Liver (tissue), 3 donors: ENCODE data around the gene OR52K2.
A peak's percentile ranks its signal among the peaks of the same experiment; 100 is the strongest.

Experiments used
- EGR1 ChIP-seq, 2 donors: IDR thresholded peaks; 2 replicates each; pipeline ENCODE4 v1.6.1; 2016 to 2018; ENCODE audit warnings: antibody characterized with exemption in 2 of 2, low read depth in 2 of 2
- FOXA1 ChIP-seq: IDR thresholded peaks from 2 replicates; pipeline ENCODE4 v1.6.1; 2016; ENCODE audit warnings: antibody characterized with exemption
- GABPA ChIP-seq, 2 donors: IDR thresholded peaks in 1 of 2; conservative IDR thresholded peaks in 1 of 2; 2 replicates each; pipeline ENCODE4 v1.6.1; 2016; ENCODE audit warnings: antibody characterized with exemption in 2 of 2, mild to moderate bottlenecking in 1 of 2, moderate library complexity in 1 of 2
- JUND ChIP-seq, 2 donors: IDR thresholded peaks; 2 replicates each; pipeline ENCODE4 v1.6.1; 2016; ENCODE audit warnings: antibody characterized with exemption in 2 of 2
- RAD21 ChIP-seq, 2 donors: IDR thresholded peaks; 2 replicates each; pipeline ENCODE4 v1.6.1; 2016; ENCODE audit warnings: antibody characterized with exemption in 2 of 2, mild to moderate bottlenecking in 2 of 2
- SP1 ChIP-seq: IDR thresholded peaks from 2 replicates; pipeline ENCODE4 v1.6.1; 2018; ENCODE audit warnings: antibody characterized with exemption, mild to moderate bottlenecking
- TAF1 ChIP-seq: conservative IDR thresholded peaks from 2 replicates; pipeline ENCODE4 v1.6.1; 2016; ENCODE audit warnings: antibody characterized with exemption, mild to moderate bottlenecking
- YY1 ChIP-seq: IDR thresholded peaks from 2 replicates; pipeline ENCODE4 v1.6.1; 2016; ENCODE audit warnings: antibody characterized with exemption, mild to moderate bottlenecking
- TF ChIP-seq, protein P1 (sequence below): IDR thresholded peaks from 2 replicates; pipeline ENCODE4 v1.6.1; 2016; ENCODE audit warnings: antibody characterized with exemption
- TF ChIP-seq, protein P2 (sequence below): fragments of 150-350 bp; IDR thresholded peaks from 2 replicates; pipeline ENCODE4 v1.5.1; 2017; ENCODE audit warnings: improper control_type of control experiment, low read depth, low read length; ENCODE audit not compliant: missing input control
- TF ChIP-seq, protein P3 (sequence below): IDR thresholded peaks from 2 replicates; pipeline ENCODE4 v1.6.1; 2016; ENCODE audit warnings: antibody characterized with exemption, mild to moderate bottlenecking
- TF ChIP-seq, protein P4 (sequence below): IDR thresholded peaks from 2 replicates; pipeline ENCODE4 v1.6.1; 2016; ENCODE audit warnings: antibody characterized with exemption
- TF ChIP-seq, protein P5 (sequence below): IDR thresholded peaks from 2 replicates; pipeline ENCODE4 v1.6.1; 2016; ENCODE audit warnings: antibody characterized with exemption
- donor health status: healthy.
- donor health status: healthy.

DNA sequence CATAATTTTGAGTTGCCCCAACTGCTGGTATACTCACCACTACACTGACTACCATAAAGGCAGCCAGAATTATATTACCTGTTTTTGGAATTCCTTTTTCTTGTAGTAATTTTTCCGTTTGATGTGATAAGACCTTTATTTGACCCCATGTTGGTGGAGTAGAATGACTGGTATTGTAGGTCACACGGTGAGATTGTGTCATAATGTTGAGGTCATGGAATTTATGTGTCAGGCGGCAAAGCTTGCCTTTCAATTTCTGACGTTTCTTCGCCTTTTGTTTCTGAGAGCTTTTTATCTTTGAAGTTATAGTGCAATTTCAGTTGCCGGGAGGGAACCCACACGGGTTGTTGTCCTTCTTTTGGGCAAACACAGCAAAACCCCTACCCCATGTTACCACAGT lies 46.4 kb downstream of the OR52K2 start:
- TF ChIP-seq RAD21 (IDR thresholded peaks at IDR 0.05) = no peak
- peak in 1 of 2 donors; percentile 65 for TF ChIP-seq JUND (IDR thresholded peaks at IDR 0.05)
- TF ChIP-seq, protein P1, sequence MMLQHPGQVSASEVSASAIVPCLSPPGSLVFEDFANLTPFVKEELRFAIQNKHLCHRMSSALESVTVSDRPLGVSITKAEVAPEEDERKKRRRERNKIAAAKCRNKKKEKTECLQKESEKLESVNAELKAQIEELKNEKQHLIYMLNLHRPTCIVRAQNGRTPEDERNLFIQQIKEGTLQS = peak; percentile 30
- TF ChIP-seq, protein P2, sequence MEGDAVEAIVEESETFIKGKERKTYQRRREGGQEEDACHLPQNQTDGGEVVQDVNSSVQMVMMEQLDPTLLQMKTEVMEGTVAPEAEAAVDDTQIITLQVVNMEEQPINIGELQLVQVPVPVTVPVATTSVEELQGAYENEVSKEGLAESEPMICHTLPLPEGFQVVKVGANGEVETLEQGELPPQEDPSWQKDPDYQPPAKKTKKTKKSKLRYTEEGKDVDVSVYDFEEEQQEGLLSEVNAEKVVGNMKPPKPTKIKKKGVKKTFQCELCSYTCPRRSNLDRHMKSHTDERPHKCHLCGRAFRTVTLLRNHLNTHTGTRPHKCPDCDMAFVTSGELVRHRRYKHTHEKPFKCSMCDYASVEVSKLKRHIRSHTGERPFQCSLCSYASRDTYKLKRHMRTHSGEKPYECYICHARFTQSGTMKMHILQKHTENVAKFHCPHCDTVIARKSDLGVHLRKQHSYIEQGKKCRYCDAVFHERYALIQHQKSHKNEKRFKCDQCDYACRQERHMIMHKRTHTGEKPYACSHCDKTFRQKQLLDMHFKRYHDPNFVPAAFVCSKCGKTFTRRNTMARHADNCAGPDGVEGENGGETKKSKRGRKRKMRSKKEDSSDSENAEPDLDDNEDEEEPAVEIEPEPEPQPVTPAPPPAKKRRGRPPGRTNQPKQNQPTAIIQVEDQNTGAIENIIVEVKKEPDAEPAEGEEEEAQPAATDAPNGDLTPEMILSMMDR = no peak
- TF ChIP-seq YY1 = no peak
- TF ChIP-seq, protein P3, sequence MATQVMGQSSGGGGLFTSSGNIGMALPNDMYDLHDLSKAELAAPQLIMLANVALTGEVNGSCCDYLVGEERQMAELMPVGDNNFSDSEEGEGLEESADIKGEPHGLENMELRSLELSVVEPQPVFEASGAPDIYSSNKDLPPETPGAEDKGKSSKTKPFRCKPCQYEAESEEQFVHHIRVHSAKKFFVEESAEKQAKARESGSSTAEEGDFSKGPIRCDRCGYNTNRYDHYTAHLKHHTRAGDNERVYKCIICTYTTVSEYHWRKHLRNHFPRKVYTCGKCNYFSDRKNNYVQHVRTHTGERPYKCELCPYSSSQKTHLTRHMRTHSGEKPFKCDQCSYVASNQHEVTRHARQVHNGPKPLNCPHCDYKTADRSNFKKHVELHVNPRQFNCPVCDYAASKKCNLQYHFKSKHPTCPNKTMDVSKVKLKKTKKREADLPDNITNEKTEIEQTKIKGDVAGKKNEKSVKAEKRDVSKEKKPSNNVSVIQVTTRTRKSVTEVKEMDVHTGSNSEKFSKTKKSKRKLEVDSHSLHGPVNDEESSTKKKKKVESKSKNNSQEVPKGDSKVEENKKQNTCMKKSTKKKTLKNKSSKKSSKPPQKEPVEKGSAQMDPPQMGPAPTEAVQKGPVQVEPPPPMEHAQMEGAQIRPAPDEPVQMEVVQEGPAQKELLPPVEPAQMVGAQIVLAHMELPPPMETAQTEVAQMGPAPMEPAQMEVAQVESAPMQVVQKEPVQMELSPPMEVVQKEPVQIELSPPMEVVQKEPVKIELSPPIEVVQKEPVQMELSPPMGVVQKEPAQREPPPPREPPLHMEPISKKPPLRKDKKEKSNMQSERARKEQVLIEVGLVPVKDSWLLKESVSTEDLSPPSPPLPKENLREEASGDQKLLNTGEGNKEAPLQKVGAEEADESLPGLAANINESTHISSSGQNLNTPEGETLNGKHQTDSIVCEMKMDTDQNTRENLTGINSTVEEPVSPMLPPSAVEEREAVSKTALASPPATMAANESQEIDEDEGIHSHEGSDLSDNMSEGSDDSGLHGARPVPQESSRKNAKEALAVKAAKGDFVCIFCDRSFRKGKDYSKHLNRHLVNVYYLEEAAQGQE = no peak
- no peak for TF ChIP-seq EGR1 (IDR thresholded peaks at IDR 0.05; ENCODE audit: low read depth in 2 of 2)
- TF ChIP-seq, protein P4, sequence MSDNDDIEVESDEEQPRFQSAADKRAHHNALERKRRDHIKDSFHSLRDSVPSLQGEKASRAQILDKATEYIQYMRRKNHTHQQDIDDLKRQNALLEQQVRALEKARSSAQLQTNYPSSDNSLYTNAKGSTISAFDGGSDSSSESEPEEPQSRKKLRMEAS = no peak
- no peak for TF ChIP-seq GABPA (IDR thresholded peaks at IDR 0.05 in 1 of 2, conservative IDR thresholded peaks at IDR 0.05 in 1 of 2)
- TF ChIP-seq FOXA1 = no peak
- TF ChIP-seq SP1 = no peak
- TF ChIP-seq, protein P5, sequence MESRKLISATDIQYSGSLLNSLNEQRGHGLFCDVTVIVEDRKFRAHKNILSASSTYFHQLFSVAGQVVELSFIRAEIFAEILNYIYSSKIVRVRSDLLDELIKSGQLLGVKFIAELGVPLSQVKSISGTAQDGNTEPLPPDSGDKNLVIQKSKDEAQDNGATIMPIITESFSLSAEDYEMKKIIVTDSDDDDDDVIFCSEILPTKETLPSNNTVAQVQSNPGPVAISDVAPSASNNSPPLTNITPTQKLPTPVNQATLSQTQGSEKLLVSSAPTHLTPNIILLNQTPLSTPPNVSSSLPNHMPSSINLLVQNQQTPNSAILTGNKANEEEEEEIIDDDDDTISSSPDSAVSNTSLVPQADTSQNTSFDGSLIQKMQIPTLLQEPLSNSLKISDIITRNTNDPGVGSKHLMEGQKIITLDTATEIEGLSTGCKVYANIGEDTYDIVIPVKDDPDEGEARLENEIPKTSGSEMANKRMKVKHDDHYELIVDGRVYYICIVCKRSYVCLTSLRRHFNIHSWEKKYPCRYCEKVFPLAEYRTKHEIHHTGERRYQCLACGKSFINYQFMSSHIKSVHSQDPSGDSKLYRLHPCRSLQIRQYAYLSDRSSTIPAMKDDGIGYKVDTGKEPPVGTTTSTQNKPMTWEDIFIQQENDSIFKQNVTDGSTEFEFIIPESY = no peak
- no peak for TF ChIP-seq TAF1
